GM11168 (cell line): ENCODE data around the gene METRNL.
"Not testable (repeated sequence)": the region's sequence is repeated elsewhere in the genome, so short reads cannot be mapped to it uniquely, and the experiment has no call there.

Source experiments
- in situ Hi-C: fragments of 300-500 bp; cut with MboI; formaldehyde crosslinking; loops from one replicate; pipeline ENCODE4 v1.12.0; 2022; ENCODE audit warnings: low sequenced_read_pairs; ENCODE audit not compliant: unreplicated experiment

The METRNL gene

GRCh38 chr17:83132251-83133081, 53.1 kb downstream of the METRNL start:
- in situ Hi-C loops, result no loop called here

DNA sequence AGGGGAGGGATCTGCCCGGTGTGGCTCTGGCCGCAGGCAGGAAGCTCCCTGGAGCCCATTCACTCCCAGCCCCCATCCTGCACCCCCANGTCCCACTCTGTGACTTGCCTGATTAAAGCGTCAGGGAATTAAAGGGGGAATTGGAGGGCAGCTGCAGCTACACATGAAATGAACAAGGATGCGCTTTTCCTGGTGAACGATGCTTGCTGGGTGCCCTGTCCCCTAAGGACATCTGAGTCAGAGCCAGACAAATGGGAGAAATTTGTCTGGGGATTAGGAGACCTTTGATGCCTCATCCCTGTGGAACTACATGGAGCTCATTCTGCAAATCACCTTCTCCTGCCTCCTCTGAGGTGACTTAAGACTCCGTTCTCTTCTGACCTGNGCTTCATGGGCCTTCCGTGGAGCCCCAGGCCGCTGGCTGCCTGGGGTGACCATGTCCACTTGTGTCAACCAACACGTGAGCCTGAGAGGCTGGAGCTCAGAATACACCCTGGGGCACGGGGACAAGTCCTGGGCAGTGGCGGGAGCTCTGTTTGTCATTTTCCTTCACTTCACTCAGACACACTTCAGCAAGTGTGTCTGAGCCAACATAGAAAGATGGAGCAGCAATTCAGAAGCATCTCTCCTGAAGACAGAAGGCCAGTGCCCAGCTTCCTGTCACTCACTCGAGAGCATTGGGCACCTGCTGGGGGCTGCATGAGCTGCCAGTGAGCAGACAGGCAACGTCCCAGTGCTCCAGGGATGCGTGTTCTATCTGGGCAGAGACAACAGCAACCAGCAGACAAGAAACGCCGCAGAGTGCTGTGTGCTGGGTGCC, 54.1 kb downstream of the METRNL start:
- in situ Hi-C loops, result no loop called here

- in situ Hi-C loops, result not testable (repeated sequence)
Measured at GRCh38 chr17:83134456-83134855, 55.0 kb downstream of the METRNL start.

GRCh38 chr17:83135692-83136091, 56.3 kb downstream of the METRNL start:
- in situ Hi-C loops, result no loop called here

DNA sequence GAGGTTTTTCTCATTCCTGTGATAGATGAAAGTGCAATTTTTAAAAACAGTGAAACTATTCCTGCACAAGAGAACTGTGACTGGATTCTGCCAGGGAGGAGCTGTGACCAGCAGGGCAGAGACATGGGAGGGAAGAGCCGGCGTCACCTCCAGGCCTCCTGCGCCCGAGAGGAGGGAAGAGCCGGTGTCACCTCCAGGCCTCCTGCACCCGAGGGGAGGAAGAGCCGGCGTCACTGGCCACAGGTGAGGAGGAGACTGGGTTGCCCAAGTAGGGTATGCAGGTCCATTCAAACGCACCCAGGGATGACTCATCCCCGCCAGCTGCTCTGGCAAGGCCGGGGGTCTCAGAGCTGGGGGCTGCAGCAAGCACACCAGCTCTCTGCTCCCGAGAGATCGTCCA, 56.7 kb downstream of the METRNL start:
- in situ Hi-C loops, result no loop called here

DNA sequence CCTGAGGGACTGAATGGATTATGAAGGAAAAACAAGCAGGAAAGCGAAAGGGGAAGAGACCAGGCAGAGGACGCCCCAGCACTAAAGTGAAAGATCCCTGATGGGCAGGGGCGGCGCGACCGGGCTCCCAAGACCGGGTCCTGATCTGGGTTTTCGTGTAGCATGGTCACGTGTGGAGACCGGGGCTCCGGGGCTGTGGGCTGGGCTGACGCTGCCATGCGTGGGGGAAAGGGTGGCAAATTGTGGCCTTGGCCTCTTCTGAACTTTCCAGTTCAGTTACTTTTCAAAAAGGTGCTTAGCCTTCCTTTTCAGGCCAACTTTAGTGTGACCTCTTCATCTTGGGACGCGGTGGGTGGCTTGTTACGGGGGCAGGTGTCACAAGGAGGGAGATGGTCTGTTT, 57.5 kb downstream of the METRNL start:
- in situ Hi-C loops, result no loop called here

GRCh38 chr17:83137523-83137922, 58.1 kb downstream of the METRNL start:
- in situ Hi-C loops, result no loop called here

DNA sequence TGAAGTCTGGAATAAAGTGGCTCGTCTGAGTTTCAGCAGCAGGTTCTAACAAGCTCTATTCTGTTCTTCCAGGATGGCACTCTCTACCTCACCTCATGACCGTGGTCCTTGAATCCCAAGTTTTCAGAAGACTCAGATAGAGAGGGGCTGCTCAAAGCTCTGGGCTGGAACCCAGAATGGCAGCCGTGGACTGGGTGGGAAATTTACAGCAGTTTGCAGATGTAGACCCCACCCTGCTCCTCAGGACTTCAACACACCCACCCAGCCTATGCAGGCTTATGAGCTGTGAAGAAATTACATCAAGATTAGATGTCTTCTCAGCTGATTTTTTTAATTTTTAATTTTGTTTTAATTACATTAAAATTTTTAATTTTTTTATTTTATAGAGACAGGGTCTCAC, 59.4 kb downstream of the METRNL start:
- in situ Hi-C loops, result no loop called here

DNA sequence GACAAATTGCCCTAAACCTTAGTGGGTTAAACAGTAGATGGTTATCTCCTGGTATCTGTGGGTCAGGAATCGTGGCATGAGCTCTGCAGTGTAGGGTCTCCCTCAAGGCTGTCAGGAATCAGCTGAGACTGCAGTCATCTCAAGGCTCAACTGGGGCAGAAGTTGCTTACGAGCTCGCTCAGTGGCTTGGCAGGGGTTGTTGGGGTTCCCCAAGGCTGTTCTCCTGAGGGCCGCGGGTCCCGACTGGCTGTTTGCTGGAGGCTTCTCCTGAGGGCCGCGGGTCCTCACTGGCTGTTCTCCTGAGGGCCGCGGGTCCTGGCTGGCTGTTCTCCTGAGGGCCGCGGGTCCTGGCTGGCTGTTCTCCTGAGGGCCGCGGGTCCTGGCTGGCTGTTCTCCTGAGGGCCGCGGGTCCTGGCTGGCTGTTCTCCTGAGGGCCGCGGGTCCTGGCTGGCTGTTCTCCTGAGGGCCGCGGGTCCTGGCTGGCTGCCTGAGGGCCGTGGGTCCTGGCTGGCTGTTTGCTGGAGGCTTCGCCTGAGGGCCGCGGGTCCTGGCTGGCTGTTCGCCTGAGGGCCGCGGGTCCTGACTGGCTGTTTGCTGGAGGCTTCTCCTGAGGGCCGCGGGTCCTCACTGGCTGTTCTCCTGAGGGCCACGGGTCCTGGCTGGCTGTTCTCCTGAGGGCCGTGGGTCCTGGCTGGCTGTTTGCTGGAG, 60.3 kb downstream of the METRNL start:
- in situ Hi-C loops, result not testable (repeated sequence)

DNA sequence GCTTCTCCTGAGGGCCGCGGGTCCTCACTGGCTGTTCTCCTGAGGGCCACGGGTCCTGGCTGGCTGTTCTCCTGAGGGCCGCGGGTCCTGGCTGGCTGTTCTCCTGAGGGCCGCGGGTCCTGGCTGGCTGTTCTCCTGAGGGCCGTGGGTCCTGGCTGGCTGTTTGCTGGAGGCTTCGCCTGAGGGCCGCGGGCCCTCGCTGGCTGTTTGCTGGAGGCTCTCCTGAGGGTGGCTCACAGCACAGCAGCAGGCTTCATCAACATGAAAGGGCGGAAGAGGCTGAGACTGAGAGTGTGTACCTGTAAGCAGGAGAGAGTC, 60.8 kb downstream of the METRNL start:
- in situ Hi-C loops, result not testable (repeated sequence)

GRCh38 chr17:83142619-83143018, 63.2 kb downstream of the METRNL start:
- in situ Hi-C loops, result no loop called here

DNA sequence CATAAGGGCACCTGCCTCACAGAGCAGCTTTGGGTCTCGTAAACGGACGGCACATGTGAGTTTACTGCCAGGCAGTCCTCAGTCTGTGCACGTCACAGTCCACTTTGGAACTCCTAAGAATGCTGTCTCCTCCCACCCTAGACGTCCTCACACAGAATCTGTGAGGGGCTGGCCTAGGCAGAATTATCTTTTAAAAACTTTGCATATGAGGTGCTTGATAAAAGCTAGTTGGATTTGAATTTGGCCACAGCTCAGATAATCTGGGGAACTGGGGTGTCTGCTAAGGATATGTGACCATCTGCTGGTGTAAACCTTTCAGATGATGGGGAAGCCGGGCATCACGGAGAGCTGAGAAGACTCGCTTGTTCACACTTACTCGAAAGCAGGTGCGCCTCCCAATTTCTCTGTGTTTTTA, 64.4 kb downstream of the METRNL start:
- in situ Hi-C loops, result no loop called here
